SH-SY5Y (cell line): ENCODE measurements around the gene SLC25A40.

Experiments
- GATA2 ChIP-seq: IDR thresholded peaks from 2 replicates; pipeline ENCODE4 v1.6.1; 2011; ENCODE audit warnings: mild to moderate bottlenecking, low read depth, low read length
- GATA3 ChIP-seq: IDR thresholded peaks from 2 replicates; pipeline ENCODE4 v1.6.1; 2011; ENCODE audit warnings: low read depth, mild to moderate bottlenecking, low read length, moderate library complexity

- no peak for TF ChIP-seq GATA2
- no peak for TF ChIP-seq GATA3
Observed at GRCh38 chr7:87886875-87887274, 10.7 kb upstream of the SLC25A40 start.
